K562 (cell line): ENCODE measurements around the gene ARV1. TPM values are rescaled to one million over a fixed set of nuclear protein-coding genes. Genes with fewer than 3 reads are reported as not detected.

Experiments
- ARID1B ChIP-seq: fragments of 450-650 bp; IDR thresholded peaks from 2 replicates; pipeline ENCODE4 v1.6.1; 2016; ENCODE audit warnings: antibody characterized with exemption, mild to moderate bottlenecking, inconsistent platforms
- BCL6 ChIP-seq: fragments of 250-450 bp; sonication (Bioruptor Pico); IDR thresholded peaks from 2 replicates; pipeline ENCODE4 v1.4.0; 2020
- CBFA2T2 ChIP-seq: fragments of 450-650 bp; conservative IDR thresholded peaks from 2 replicates; pipeline ENCODE4 v1.6.1; 2017; ENCODE audit warnings: mild to moderate bottlenecking
- CBFA2T3 ChIP-seq: fragments of 450-650 bp; IDR thresholded peaks from 2 replicates; pipeline ENCODE4 v1.6.1; 2017
- HDGF ChIP-seq: fragments of 450-650 bp; IDR thresholded peaks from 2 replicates; pipeline ENCODE4 v1.6.1; 2016
- HMG20A ChIP-seq: fragments of 450-650 bp; formaldehyde crosslinking; conservative IDR thresholded peaks from 2 replicates; pipeline ENCODE4 v1.4.0; 2020; ENCODE audit warnings: mild to moderate bottlenecking, mixed read lengths
- HSF4 ChIP-seq: fragments of 250-450 bp; sonication (Bioruptor Pico); IDR thresholded peaks from 2 replicates; pipeline ENCODE4 v2.1.2; 2022; ENCODE audit warnings: mild to moderate bottlenecking, moderate library complexity, borderline replicate concordance
- KLF1 ChIP-seq: fragments of 450-650 bp; IDR thresholded peaks from 2 replicates; pipeline ENCODE4 v1.6.1; 2016; ENCODE audit warnings: missing genetic modification characterization, missing compliant biosample characterization
- KLF6 ChIP-seq: fragments of 250-450 bp; sonication (Bioruptor Pico); IDR thresholded peaks from 2 replicates; pipeline ENCODE4 v1.4.0; 2020; ENCODE audit warnings: mild to moderate bottlenecking, moderate library complexity, borderline replicate concordance
- MEF2A ChIP-seq: IDR thresholded peaks from 2 replicates; pipeline ENCODE4 v1.6.1; 2011; ENCODE audit warnings: low read depth, mild to moderate bottlenecking, low read length, moderate library complexity; ENCODE audit not compliant: control insufficient read depth
- MTF1 ChIP-seq: fragments of 250-450 bp; sonication (Bioruptor Pico); IDR thresholded peaks from 2 replicates; pipeline ENCODE4 v1.9.0; 2021; ENCODE audit warnings: moderate library complexity, mild to moderate bottlenecking, inconsistent platforms, borderline replicate concordance
- MYNN ChIP-seq, 2 experiments: sonication (generic); formaldehyde crosslinking in 1 of 2; IDR thresholded peaks; 2 replicates each; pipeline versions ENCODE4 v1.5.0 to v1.6.1; 2016 to 2020; ENCODE audit warnings: antibody characterized with exemption in 1 of 2, missing genetic modification reagents in 1 of 2
- NFRKB ChIP-seq: fragments of 450-650 bp; IDR thresholded peaks from 2 replicates; pipeline ENCODE4 v1.6.1; 2016; ENCODE audit warnings: low read depth
- POLR2G ChIP-seq: fragments of 200-400 bp; formaldehyde crosslinking; IDR thresholded peaks from 2 replicates; pipeline ENCODE4 v1.6.1; 2017; ENCODE audit warnings: low read depth, mild to moderate bottlenecking, antibody characterized with exemption, low read length, moderate library complexity
- RB1 ChIP-seq: fragments of 450-650 bp; IDR thresholded peaks from 2 replicates; pipeline ENCODE4 v1.6.1; 2017; ENCODE audit warnings: low read depth, mild to moderate bottlenecking
- RFX7 ChIP-seq: fragments of 250-450 bp; sonication (Bioruptor Pico); IDR thresholded peaks from 2 replicates; pipeline ENCODE4 v1.5.1; 2021; ENCODE audit warnings: mild to moderate bottlenecking
- SIN3A ChIP-seq, 2 experiments: fragments of 150-350 bp in 1 of 2; IDR thresholded peaks; 2 replicates each; pipeline ENCODE4 v1.6.1; 2011 to 2016; ENCODE audit warnings: borderline replicate concordance in 2 of 2, low read depth in 2 of 2, low read length in 2 of 2, mild to moderate bottlenecking in 2 of 2, moderate library complexity in 2 of 2; ENCODE audit not compliant: control insufficient read depth in 1 of 2
- SMAD4 ChIP-seq: fragments of 250-450 bp; sonication (Bioruptor Pico); conservative IDR thresholded peaks from 2 replicates; pipeline ENCODE4 v1.8.0; 2021; ENCODE audit warnings: inconsistent platforms, mild to moderate bottlenecking, moderate library complexity
- SOX6 ChIP-seq: fragments of 450-650 bp; IDR thresholded peaks from 2 replicates; pipeline ENCODE4 v1.6.1; 2014; ENCODE audit warnings: mild to moderate bottlenecking
- SRSF7 ChIP-seq: fragments of 200-400 bp; formaldehyde crosslinking; optimal IDR thresholded peaks from 2 replicates; pipeline ENCODE3; 2017; ENCODE audit warnings: mild to moderate bottlenecking, low read depth, low read length
- VEZF1 ChIP-seq: fragments of 200-800 bp; sonication (Bioruptor generic); IDR thresholded peaks from 2 replicates; pipeline ENCODE4 v1.6.1; 2017; ENCODE audit warnings: missing genetic modification characterization, missing compliant biosample characterization
- ZFX ChIP-seq: sonication (generic); formaldehyde crosslinking; IDR thresholded peaks from 2 replicates; pipeline ENCODE4 v1.8.0; 2022; ENCODE audit warnings: mild to moderate bottlenecking, missing genetic modification reagents, moderate library complexity
- ZNF695 ChIP-seq: fragments of 450-650 bp; formaldehyde crosslinking; IDR thresholded peaks from 2 replicates; pipeline ENCODE4 v1.4.0; 2020; ENCODE audit warnings: mild to moderate bottlenecking, moderate library complexity
- polyA plus RNA-seq, 8 experiments: library from polyadenylated mRNA; depleted of rRNA in 4 of 8; stranded (reverse) in 5 of 8; unstranded in 3 of 8; fragments of >200 nt; fragmentation: Nextera tagmentation in 2 of 8; fragmentation: Illumina TruSeq in 1 of 8; extraction: Ambion mirVana in 2 of 8; extraction: Trizol in 1 of 8; gene quantifications; 2 replicates each; pipeline versions ENCODE4 v1.2.1 to v1.2.3, GENCODE V29; 2011 to 2014; ENCODE audit warnings: inconsistent platforms in 1 of 8, missing spikeins in 1 of 8
- total RNA-seq, 7 experiments: library from RNA; depleted of rRNA in 6 of 7; stranded (reverse); fragments of >200 nt in 6 of 7; fragmentation: Illumina TruSeq in 2 of 7; extraction: Trizol in 2 of 7; gene quantifications; 2 replicates each; pipeline versions ENCODE4 v1.2.1 to v1.2.3, GENCODE V29; 2011 to 2021; ENCODE audit warnings: low replicate concordance in 1 of 7
- TF ChIP-seq, protein P1 (sequence below): fragments of 450-650 bp; formaldehyde crosslinking; IDR thresholded peaks from 2 replicates; pipeline ENCODE4 v1.4.0; 2020; ENCODE audit warnings: mild to moderate bottlenecking, moderate library complexity
- TF ChIP-seq, protein P2 (sequence below): sonication (generic); formaldehyde crosslinking; IDR thresholded peaks from 2 replicates; pipeline ENCODE4 v1.9.0; 2022; ENCODE audit warnings: mild to moderate bottlenecking, missing genetic modification reagents

Gene ARV1
- total and polyA plus RNA-seq, 9 of the 15 experiments (the other 6 are each of a cell fraction or from before 2014, with no cell fraction given), result 54.8 to 139 (median 74.0) TPM

DNA sequence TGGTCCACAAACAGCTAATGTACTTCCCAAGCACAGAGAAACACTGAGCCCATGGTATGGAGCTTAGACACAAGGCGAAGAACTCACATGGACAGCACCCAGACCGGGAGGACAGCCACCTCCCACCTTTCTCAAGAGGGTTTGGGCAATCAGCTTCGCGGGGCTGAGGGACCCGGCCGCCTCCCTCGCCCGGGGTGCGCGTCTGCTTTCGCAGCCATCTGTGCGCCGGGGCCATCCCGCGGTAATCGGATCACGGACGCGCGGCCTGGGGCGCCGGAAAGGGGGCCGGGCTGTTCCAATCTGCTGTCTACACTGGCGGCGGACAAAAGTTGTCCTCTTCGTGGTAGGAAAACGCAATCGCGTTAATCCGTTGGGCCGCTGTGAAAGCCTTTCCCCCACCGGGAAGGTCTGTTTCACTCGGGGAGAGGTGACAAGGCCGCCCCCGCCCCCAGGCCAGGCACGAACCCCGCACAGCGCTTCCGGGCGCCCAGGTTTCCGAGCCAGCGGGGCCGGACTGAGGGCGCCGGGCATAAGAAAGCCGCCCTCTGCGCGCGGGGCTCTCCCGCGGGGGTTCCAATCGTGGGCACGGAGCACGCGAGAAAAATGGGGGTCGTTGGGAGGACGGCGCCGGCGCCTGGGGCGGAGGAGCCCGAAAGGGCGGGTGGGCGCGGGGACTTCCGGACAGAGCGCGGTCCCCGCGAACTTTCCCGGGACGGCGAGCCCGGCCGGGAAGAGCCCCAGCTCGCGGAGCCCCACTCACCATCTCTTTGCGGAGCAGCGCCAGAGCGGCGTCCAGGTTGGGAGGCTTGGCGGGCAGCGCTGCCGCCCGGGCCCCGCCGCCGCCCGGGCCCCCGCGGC lies 60.5 kb downstream of the ARV1 start (continued):
- TF ChIP-seq SIN3A (IDR thresholded peaks at IDR 0.05; ENCODE audit: borderline replicate concordance in 2 of 2, control insufficient read depth in 1 of 2, low read depth in 2 of 2, low read length in 2 of 2) (peak; percentile 39 to 50; a peak in 2 of 4 replicates), ARID1B (no peak), KLF1 (tag) (no peak), SRSF7 (no peak), BCL6 (CRISPR knock-in tag) (no peak), MTF1 (CRISPR knock-in tag) (no peak), KLF6 (CRISPR knock-in tag) (no peak), MEF2A (no peak), SMAD4 (0 out of 2 replicates have a peak, but pooled peaks have one; percentile 26), ZFX (CRISPR knock-in tag) (peak; percentile 59), HSF4 (CRISPR knock-in tag) (0 out of 2 replicates have a peak, but pooled peaks have one; percentile 2), RB1 (peak; percentile 35; the same call in 1 of the 2 replicates), MYNN (IDR thresholded peaks at IDR 0.05) (no peak), MYNN (CRISPR knock-in tag; IDR thresholded peaks at IDR 0.05) (no peak), POLR2G (peak; percentile 64), HMG20A (CRISPR knock-in tag) (no peak), CBFA2T3 (0 out of 2 replicates have a peak, but pooled peaks have one; percentile 7), SOX6 (no peak), NFRKB (0 out of 2 replicates have a peak, but pooled peaks have one; percentile 34), ZNF695 (CRISPR knock-in tag) (no peak), RFX7 (no peak), VEZF1 (CRISPR knock-in tag) (no peak), HDGF (peak; percentile 85; the same call in 1 of the 2 replicates), CBFA2T2 (no peak)
- TF ChIP-seq, protein P1, sequence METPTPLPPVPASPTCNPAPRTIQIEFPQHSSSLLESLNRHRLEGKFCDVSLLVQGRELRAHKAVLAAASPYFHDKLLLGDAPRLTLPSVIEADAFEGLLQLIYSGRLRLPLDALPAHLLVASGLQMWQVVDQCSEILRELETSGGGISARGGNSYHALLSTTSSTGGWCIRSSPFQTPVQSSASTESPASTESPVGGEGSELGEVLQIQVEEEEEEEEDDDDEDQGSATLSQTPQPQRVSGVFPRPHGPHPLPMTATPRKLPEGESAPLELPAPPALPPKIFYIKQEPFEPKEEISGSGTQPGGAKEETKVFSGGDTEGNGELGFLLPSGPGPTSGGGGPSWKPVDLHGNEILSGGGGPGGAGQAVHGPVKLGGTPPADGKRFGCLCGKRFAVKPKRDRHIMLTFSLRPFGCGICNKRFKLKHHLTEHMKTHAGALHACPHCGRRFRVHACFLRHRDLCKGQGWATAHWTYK (CRISPR knock-in tag), result peak; percentile 45; the same call in 1 of the 2 replicates
- TF ChIP-seq, protein P2, sequence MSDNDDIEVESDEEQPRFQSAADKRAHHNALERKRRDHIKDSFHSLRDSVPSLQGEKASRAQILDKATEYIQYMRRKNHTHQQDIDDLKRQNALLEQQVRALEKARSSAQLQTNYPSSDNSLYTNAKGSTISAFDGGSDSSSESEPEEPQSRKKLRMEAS (CRISPR knock-in tag), result peak; percentile 64; the same call in 1 of the 2 replicates
